ENCODE measurements around the gene LEF1. TPM values are rescaled to one million over a fixed set of nuclear protein-coding genes. Genes with fewer than 3 reads are reported as not detected.

Gene LEF1
- total and polyA plus RNA-seq, 2 donors (not counting 3 experiments of a cell fraction or from before 2014, with no cell fraction given) = 0.46 TPM; not detected in 1

GRCh38 chr4:108054025-108054638, 114.6 kb downstream of the LEF1 start:
- no peaks in the 10 kb centered on the region for H3K9me3 ChIP-seq (replicated peaks; ENCODE audit: control insufficient read depth, insufficient read depth, low read length)
- peaks cover 3 to 4% of the 10 kb centered on the region in 2 experiments for H3K27me3 ChIP-seq (ENCODE audit: control insufficient read depth in 2 of 2, insufficient read depth in 2 of 2, low read length in 2 of 2)
- no peaks in the 10 kb centered on the region for H4K20me1 ChIP-seq (replicated peaks; ENCODE audit: control insufficient read depth, extremely low read depth, insufficient read depth, low read length)
- no peak overlapping the region for H3K4me3 ChIP-seq (replicated peaks in 1 of 3; ENCODE audit: insufficient read depth in 1 of 3, low read depth in 1 of 3, low read length in 3 of 3)
- H3K4me2 ChIP-seq (ENCODE audit: insufficient read depth, low read length) = no peak overlapping the region
- TF ChIP-seq EZH2 (IDR thresholded peaks at IDR 0.05; ENCODE audit: borderline replicate concordance, low read depth, low read length, severe bottlenecking) (no peak), MYC (IDR thresholded peaks at IDR 0.05; ENCODE audit: low read depth, low read length) (no peak)
- no peak for FAIRE-seq
- dilution Hi-C loops (cut with MboI; ENCODE audit: extremely low pct_ligation_motif_present, low sequenced_read_pairs) = no loop called here
- intact Hi-C loops (cut with micrococcal nuclease) = no loop called here
- no peak overlapping the region for H3K9ac ChIP-seq (replicated peaks; ENCODE audit: extremely low read depth, insufficient read depth, low read length)
- H3K79me2 ChIP-seq (ENCODE audit: control insufficient read depth, insufficient read depth, low read length) = no peaks in the 10 kb centered on the region
- POLR2A ChIA-PET = no interaction called here
- H3K36me3 ChIP-seq (ENCODE audit: control insufficient read depth in 2 of 2, extremely low read depth in 1 of 2, insufficient read depth in 2 of 2, low read length in 2 of 2) = no peaks in the 10 kb centered on the region
- DNase-seq (ENCODE audit: low read depth, low spot score) = no peak
- H3K27ac ChIP-seq (ENCODE audit: insufficient read depth, low read depth, low read length) = no peak overlapping the region
- BruUV-seq (replicated peaks) = no TSS peak
- CTCF ChIA-PET = interaction anchor here (1.0 to 1.2 kb wide), 2 partner anchors 10 to 21 kb away, joined by 4 read pairs; no protein-coding TSS in a partner anchor
- H3K9me1 ChIP-seq (replicated peaks; ENCODE audit: control insufficient read depth, extremely low read depth, insufficient read depth, low read length) = no peaks in the 10 kb centered on the region
- H2AFZ ChIP-seq (ENCODE audit: low read depth, low read length) = no peak overlapping the region
- no peaks in the 10 kb centered on the region for H3K4me1 ChIP-seq (ENCODE audit: control insufficient read depth, extremely low read depth, insufficient read depth, low read length)

GRCh38 chr4:108053251-108053711, 115.5 kb downstream of the LEF1 start:
- Histone ChIP-seq H3K4me2 (ENCODE audit: insufficient read depth, low read length) (no peak overlapping the region), H3K9ac (replicated peaks; ENCODE audit: extremely low read depth, insufficient read depth, low read length) (no peak overlapping the region), H3K4me1 (ENCODE audit: control insufficient read depth, extremely low read depth, insufficient read depth, low read length) (no peaks in the 10 kb centered on the region), H4K20me1 (replicated peaks; ENCODE audit: control insufficient read depth, extremely low read depth, insufficient read depth, low read length) (no peaks in the 10 kb centered on the region), H3K27me3 (ENCODE audit: control insufficient read depth in 2 of 2, insufficient read depth in 2 of 2, low read length in 2 of 2) (peaks cover 1 to 4% of the 10 kb centered on the region in 2 experiments), H3K9me3 (replicated peaks; ENCODE audit: control insufficient read depth, insufficient read depth, low read length) (no peaks in the 10 kb centered on the region), H3K27ac (ENCODE audit: insufficient read depth, low read depth, low read length) (no peak overlapping the region), H2AFZ (ENCODE audit: low read depth, low read length) (no peak overlapping the region), H3K36me3 (ENCODE audit: control insufficient read depth in 2 of 2, extremely low read depth in 1 of 2, insufficient read depth in 2 of 2, low read length in 2 of 2) (no peaks in the 10 kb centered on the region), H3K4me3 (replicated peaks in 1 of 3; ENCODE audit: insufficient read depth in 1 of 3, low read depth in 1 of 3, low read length in 3 of 3) (no peak overlapping the region), H3K79me2 (ENCODE audit: control insufficient read depth, insufficient read depth, low read length) (no peaks in the 10 kb centered on the region), H3K9me1 (replicated peaks; ENCODE audit: control insufficient read depth, extremely low read depth, insufficient read depth, low read length) (no peaks in the 10 kb centered on the region)
- FAIRE-seq = no peak
- BruUV-seq (replicated peaks) = no TSS peak
- dilution Hi-C loops (cut with MboI; ENCODE audit: extremely low pct_ligation_motif_present, low sequenced_read_pairs) (no loop called here), intact Hi-C loops (cut with micrococcal nuclease) (no loop called here)
- TF ChIP-seq, protein P1, sequence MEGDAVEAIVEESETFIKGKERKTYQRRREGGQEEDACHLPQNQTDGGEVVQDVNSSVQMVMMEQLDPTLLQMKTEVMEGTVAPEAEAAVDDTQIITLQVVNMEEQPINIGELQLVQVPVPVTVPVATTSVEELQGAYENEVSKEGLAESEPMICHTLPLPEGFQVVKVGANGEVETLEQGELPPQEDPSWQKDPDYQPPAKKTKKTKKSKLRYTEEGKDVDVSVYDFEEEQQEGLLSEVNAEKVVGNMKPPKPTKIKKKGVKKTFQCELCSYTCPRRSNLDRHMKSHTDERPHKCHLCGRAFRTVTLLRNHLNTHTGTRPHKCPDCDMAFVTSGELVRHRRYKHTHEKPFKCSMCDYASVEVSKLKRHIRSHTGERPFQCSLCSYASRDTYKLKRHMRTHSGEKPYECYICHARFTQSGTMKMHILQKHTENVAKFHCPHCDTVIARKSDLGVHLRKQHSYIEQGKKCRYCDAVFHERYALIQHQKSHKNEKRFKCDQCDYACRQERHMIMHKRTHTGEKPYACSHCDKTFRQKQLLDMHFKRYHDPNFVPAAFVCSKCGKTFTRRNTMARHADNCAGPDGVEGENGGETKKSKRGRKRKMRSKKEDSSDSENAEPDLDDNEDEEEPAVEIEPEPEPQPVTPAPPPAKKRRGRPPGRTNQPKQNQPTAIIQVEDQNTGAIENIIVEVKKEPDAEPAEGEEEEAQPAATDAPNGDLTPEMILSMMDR (IDR thresholded peaks at IDR 0.05; ENCODE audit: extremely low read depth in 1 of 2, insufficient read depth in 1 of 2, low read depth in 1 of 2, low read length in 2 of 2) = no peak
- TF ChIP-seq, protein P2, sequence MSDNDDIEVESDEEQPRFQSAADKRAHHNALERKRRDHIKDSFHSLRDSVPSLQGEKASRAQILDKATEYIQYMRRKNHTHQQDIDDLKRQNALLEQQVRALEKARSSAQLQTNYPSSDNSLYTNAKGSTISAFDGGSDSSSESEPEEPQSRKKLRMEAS (IDR thresholded peaks at IDR 0.05; ENCODE audit: insufficient read depth, insufficient read length) = no peak
- TF ChIP-seq EZH2 (IDR thresholded peaks at IDR 0.05; ENCODE audit: borderline replicate concordance, low read depth, low read length, severe bottlenecking) = no peak
- no peak for TF ChIP-seq POLR2AphosphoS5 (IDR thresholded peaks at IDR 0.05; ENCODE audit: insufficient read depth, low read depth, low read length)
- no peak for TF ChIP-seq FOS (IDR thresholded peaks at IDR 0.05; ENCODE audit: borderline replicate concordance, insufficient read depth, low read length)
- TF ChIP-seq JUN (IDR thresholded peaks at IDR 0.05; ENCODE audit: borderline replicate concordance, insufficient read depth, insufficient read length, low read depth) = no peak
- no peak for TF ChIP-seq POLR2A (IDR thresholded peaks at IDR 0.05; ENCODE audit: low read depth, low read length)
- TF ChIP-seq GATA2 (IDR thresholded peaks at IDR 0.05; ENCODE audit: insufficient read depth, insufficient read length, low read depth, low read length) = no peak
- TF ChIP-seq MYC (IDR thresholded peaks at IDR 0.05; ENCODE audit: low read depth, low read length) = no peak
- POLR2A ChIA-PET = no interaction called here
- no peak for DNase-seq (ENCODE audit: low read depth, low spot score)
- CTCF ChIA-PET = interaction anchor here (1.2 kb wide), 1 partner anchor 9 kb away, joined by 4 read pairs; no protein-coding TSS in a partner anchor

All from endothelial cell of umbilical vein (primary cell).